Activated CD4-positive, alpha-beta T cell treated with anti-CD3 and anti-CD28 coated beads for 1 hour (primary cell): ENCODE measurements around the gene WSB2.
A peak's percentile ranks its signal among the peaks of the same experiment; 100 is the strongest.
"Not testable (repeated sequence)": the region's sequence is repeated elsewhere in the genome, so short reads cannot be mapped to it uniquely, and the experiment has no call there.

Experiments used
- DNase-seq: peaks from one replicate; pipeline ENCODE4 v3.0.0-alpha.2; 2020

Gene WSB2

DNA sequence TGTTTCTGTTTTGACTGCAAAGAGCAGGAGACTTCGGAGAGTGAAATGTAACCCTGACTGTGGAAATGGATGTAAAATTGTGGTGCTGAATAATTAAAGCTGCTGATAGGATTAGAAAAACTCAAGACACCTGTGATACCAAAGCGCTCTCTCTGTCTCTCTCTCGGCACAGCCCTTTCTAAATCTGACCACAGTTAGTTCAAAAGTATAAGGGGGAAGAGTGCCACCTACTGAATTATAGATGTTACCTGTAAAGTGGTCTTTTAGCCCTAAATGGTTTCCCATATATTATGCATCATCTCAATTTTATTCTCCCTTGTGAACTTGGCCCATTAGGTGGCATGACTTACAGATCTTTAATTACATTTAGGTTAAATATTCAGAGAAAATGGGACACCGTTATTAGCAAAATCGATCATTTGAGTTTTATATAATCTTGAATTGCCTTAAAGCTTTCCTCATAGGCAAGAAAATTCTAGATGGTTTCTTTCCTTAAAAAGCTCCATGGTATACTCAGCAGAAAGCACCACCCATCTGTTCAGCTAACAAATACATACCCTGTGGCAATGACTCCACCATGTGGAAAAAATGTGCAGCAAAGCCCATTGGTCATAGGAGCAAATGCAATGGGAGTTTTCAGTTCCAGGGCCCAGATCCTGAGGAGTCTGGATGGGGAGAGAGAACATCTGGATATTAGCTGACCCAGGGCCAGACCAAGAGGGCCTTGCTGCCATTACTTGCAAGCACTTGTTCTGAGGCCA, 26.4 kb downstream of the WSB2 start:
- no peak for DNase-seq

DNA sequence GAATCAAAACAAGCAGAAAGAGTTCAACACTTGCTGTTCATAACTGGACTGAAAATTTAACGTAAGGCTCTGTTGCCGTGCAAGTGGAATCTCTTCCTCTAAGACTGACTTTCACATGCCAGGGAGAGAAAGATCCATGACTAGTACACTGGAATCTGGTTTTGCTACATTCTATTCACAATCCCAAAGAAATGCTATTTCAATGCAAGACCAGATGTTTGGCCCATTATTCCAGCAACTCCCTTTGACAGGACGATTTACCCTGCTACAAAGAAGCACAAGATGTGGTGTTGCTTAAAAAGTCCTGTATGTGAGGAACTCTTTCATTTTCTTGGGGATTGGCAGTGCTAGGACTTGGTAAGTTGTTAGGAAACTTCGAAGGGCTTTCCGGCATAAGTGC, 27.1 kb downstream of the WSB2 start:
- no peak for DNase-seq

DNA sequence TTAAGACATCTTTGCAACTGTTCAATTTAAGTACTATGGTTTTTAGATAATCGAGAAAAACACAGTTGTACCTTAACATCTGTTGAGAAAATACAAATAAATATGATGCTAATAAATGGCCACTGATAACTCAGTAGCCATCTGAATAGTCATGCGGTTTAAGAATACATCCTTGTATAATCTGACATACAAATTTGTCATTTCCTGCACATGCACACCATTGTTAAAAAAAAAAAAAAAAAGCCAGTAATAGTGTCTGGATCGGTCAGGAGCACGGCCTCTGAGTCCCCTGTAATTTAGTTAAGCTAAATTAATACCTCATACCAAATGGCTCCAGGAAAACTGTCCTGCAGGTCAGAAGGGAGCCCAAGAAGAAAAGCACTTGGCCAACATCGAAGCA, 27.7 kb downstream of the WSB2 start:
- no peak for DNase-seq

DNA sequence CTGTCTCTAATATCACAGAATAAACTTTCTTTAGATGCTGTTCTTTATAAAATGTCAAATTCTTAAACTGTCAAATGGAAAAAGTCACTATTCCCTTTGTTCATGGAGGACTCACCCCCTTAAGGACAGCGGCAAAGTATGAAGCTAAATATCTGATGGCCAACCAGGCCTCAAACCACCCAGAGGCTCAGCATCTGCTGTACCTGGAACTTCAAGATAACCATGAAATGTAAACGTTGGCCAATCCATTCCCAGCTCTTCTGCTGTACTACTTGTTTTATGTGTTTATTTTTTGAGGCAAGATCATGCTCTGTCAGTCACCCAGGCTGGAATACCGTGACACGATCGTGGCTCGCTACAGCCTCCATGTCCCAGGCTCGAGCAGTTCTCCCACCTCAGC, 28.8 kb downstream of the WSB2 start:
- no peak for DNase-seq

DNA sequence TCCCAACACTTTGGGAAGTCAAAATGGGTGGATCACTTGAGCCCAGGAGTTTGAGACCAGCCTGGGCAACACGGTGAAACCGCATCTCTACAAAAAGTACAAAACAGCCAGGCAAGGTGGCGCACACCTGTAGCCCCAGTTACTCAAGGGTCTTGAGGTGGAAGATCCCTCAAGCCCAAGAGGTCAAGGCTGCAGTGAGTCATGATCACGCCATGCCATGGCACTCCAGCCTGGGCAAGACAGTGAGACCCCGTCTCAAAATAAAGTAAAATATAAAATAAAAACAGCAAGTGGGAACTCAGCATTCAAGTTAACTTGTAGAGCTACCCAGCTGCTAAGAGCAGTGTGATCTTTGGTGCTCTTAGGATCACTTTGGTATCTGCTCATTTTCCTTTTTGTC, 31.8 kb downstream of the WSB2 start:
- DNase-seq: no peak

DNA sequence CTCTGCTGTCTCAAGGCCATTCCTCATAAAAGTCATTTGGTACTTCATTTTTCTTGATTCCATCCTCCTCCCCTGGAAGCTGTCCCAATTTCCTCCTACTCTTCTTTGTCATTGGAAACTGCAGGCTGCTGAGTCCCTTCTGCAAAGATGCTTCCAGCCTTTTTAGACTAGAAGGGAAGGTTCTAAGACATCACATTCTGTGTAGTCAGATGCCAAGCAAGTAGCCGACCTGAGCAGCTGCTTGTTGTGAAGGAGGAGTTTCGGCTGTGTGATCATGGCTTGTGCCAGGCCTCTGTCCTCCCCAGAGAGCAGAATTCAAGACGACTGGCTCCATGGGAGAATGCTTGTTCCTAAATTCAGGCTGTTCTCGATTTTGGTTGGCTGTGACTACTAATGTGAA, 35.8 kb downstream of the WSB2 start:
- no peak for DNase-seq

DNA sequence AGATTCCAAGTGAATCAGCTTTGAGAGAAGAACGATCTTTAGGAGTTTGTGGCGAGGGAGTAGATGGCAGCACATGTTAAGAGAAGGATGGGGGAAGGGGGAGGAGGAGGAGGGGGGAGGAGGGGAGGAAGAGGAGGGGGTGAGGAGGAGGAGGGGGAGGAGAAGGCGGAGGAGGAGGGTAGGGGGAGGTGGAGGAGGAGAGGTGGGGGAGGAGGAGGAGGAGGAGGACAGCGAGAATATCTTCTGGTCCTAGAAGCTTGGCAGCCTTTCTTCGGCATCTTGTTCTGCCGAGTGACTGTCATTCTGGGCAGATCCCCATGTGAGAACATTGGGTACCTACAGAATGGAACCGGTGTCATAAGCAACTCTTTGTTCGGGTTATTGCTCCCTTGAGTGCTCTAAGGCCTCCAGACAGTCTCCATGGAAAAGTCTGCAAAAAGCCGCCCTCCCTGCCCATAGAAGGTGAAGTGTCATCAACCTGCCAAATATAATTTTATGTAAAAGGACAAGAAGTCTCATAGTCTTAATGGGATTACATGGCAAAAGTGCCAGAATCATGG, 37.6 kb downstream of the WSB2 start:
- DNase-seq: no peak

DNA sequence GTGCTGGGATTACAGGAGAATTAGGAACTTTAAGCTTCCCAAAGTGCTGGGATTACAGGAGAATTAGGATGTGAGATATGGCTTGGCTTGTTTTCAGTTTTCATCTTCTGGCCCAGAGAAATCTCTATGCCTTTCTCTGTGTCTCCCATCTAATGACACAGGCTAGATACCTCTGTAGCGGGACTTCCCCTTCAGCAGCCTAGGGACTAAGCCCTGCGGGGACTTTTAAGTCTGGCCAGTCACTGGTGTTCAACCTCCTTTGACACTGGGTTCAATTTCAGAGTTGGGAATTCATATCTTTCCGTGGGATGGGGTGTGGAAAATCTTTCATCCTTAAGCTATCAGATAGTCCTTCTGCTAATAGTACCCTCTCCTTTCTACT, 38.3 kb downstream of the WSB2 start:
- no peak for DNase-seq

DNA sequence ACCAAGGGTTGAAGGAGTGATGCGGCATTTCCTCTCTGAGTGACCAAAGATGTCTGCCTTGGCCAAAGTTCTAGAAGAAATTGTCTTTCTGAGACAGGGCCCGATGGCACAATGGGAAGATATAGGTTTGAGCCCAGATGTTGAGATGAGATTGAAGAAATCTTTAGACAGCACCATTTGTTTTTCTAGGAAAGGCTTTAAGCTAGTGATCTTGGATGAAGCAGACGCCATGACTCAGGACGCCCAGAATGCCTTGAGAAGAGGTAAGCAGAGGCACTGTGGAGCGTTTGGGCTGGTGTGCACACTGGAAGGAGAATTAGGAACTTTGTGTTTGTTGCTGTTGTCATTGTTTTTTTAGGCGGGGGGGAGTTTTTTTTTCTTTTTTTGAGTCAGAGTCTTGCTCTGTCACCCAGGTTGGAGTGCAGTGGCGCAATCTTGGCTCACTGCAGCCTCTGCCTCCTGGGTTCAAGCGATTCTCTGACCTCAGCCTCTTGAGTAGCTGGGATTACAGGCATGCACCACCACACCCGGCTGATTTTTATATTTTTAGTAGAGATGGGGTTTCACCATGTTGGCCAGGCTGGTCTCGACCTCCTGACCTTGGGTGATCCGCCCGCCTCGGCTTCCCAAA, 38.8 kb downstream of the WSB2 start:
- DNase-seq: not testable (repeated sequence)

DNA sequence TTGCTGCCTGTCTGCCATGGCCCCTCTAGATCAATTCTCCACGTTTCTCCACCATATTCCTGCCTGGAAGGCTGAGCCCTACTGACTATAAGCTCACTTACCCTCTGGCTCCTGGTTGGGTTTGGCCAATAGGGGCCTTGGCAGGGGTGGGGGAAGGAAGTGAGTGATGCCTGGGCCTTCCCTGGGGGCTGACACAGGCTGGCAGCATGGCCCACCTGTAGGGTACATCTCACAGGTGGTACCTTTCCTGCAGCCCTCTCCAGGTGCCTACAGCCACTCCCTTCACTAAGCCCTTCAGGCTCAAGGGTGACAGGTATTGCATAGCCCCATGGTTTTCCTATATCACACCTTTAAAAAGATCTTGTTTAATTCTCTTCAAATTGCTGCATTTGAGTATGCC, 40.9 kb downstream of the WSB2 start:
- DNase-seq: no peak

DNA sequence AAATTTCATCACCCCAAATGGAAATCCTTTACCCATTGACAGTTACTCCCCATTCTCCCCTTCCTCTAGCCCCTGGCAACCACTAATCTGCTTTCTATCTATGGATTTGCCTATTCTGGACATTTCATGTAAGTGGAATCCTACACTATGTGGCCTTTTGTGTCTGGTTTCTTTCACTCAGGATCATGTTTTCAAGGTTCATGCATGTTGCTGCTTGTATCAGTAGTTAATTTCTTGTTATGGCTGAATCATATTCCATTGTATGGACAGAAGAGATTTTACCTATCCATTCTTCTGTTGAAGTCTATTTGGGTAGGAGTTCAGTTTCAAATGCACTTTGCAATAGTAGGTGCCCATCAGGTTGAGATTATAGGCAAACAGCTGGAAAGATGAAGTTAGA, 43.1 kb downstream of the WSB2 start:
- no peak for DNase-seq

DNA sequence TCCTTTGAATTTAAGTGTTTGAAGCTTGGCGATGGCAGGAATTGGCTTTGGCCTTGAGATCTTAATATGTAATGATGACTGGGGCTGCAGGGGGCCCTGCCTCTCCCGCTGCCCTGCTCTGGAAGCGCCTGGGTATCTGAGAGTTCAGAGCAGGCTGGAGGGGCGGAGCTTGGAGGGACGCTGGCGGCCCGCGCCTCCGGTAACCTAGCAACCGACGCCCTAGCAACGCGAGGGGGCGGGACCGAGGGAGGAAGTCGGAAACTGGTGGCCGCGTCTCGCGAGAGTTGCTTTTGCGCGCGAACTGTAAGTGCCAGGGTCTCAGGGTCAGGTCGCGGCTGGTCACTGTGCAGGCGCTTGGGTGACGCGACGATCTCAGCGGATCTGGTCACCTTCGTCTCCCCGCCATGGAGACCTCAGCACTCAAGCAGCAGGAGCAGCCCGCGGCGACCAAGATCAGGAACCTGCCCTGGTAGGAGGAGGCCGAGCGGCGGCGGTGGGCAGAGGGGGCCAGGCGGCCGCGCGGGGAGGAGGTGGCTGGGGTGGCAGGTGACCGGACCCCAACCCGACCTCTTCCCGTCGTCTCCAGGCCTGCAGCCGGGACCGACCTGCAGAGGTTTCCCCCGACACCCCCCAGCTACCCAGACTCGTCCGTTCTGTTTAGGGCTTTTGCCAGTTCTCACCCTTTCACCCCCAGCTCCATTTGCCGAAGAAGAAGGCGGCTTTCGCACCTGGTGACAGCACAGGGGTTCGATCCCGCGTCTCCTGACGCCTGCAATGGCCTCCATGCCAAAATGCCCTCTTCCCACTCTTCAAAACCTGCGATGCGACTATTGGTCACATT, 44.3 kb downstream of the WSB2 start, which contains the start of gene RFC5:
Gene RFC5, plus strand, starts transcription at position 280 of the 841 bp plus-strand sequence. Its CDS starts 125 bp downstream, at position 405.
- DNase-seq: peak; percentile 96

DNA sequence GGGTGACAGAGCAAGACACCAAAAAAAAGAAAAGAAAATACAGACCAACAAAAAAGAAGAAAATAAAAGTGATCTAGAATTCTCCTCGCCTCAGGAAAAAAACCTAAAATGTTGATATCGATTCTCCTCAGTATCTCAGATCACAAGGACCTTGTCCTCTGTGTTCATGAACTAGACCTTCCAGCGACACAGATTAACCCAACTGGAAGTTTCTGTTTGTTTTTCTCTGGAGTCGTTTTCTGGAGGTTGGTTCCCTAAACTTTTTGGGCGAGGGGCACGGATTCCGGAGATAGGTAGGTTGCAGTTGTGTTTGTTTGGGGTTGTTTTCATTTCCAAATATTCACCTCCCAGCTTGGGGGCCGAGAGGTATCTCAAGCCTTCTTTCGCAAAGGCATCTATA, 45.0 kb downstream of the WSB2 start:
- no peak for DNase-seq

DNA sequence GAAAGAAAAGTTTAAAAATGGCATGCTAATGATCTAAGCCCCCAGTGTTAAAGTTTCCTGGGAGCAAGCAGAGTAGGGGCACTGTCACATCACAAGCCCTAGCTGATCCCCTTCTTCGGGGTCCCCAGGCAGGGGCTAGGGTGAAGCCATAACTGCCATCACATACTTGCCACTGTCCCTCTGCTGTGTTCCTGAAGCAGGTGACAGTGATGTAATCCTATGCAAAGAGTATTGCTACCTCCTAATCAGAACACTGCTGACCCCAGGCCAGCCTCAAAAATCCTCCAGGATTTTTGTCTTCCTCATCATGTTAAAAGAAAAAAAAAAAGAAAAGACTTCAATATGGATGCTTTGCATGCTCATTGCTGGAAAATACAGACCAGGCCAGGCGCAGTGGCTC, 45.7 kb downstream of the WSB2 start:
- no peak for DNase-seq

DNA sequence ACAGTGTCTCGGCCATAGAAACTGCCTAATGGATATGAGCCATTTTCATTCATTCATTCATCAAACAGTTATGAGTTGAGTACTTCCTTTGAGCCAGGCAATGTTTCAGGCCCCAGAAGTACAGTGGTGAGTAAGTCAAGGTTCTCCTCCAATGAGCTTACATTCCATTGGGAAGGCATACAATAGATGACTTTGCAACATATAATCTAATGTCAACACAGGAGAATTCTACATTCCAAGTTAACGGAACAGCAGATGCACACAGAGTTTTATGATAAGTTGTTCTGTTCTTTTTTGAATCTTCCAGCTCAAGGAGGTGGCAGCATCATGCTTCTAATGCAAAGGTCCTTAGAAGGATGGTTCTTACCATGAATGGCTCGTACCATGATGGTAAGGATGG, 47.7 kb downstream of the WSB2 start:
- no peak for DNase-seq

DNA sequence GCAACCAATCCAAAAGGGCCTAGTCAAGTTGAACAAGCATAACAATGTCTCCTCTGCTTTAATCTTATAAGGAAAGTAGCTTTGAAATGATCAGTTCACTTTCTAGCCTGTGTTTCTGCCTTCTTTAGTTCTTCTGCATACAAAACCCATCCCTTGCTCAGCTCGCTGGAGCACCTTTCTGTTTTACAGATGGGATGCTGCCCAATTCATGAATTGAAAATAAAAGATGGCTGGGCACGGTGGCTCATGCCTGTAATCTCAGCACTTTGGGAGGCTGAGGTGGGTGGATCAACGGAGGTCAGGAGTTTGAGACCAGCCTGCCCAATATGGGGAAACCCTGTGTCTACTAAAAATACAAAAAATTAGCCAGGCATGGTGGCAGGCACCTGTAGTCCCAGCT, 49.0 kb downstream of the WSB2 start:
- DNase-seq: no peak

DNA sequence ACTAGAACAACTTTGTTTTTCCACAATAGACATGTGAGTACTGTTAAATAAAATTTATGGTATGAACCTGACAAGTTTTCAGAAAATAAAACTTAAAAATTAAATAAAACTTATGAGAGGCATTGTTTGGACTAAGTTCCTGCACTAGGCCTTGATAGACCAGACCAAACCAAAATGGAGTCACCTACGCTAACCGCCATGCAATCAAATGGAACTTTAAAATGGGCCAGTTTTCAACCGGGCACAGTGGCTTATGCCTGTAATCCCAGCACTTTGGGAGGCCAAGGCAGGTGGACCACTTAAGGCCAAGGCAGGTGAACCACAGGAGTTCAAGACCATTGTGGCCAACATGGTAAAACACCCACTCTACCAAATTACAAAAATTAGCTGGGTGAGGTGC, 49.6 kb downstream of the WSB2 start:
- no peak for DNase-seq

DNA sequence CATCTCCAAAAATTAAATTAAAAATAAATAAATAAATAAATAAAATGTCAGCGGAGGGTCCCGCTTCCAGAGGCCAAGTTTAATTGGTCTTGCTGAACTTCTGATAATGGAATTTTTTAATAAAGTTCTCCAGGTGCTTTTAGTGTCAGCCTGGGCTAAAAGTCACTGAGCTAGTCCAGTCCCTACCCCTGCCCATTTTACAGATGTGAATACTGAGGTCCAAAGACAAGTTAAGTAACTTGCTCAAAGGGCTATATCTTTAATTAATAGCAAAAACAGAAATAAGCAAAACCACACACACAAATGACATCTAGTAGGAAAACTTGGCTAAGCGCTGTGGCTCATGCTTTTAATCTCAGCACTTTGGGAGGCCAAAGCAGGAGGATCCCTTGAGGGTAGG, 50.1 kb downstream of the WSB2 start:
- no peak for DNase-seq

DNA sequence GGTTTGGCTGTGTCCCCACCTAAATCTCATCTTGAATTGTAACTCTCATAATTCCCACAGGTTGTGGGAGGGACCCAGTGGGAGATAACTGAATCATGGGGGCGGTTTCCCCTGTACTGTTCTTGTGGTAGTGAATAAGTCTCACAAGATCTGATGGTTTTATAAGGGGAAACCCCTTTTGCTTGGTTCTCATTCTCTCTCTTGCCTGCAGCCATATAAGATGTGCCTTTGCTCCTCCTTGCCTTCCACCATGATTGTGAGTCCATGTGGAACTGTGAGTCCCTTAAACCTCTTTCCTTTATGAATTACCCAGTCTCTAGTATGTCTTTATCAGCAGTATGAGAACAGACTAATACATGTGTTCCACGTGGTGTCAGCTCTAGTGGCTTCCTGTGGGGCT, 61.2 kb downstream of the WSB2 start:
- not testable (repeated sequence) for DNase-seq

DNA sequence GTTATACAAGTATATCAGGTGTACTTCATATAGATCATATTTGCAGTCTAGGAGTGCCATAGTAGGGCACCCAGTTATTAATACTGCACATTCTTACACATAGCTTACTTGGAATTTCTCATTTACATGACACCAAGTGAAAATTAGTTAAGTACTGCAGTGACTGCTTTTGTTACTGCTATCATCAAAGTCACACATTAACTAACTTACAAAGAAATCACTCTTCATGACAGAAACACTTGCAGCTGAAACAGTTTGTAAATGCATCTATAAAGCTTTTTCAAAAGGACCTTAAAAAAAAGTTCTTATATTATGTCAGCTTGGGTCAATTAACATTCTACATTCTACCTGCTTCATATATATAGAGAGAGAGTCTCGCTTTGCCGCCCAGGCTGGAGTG, 62.3 kb downstream of the WSB2 start:
- no peak for DNase-seq

DNA sequence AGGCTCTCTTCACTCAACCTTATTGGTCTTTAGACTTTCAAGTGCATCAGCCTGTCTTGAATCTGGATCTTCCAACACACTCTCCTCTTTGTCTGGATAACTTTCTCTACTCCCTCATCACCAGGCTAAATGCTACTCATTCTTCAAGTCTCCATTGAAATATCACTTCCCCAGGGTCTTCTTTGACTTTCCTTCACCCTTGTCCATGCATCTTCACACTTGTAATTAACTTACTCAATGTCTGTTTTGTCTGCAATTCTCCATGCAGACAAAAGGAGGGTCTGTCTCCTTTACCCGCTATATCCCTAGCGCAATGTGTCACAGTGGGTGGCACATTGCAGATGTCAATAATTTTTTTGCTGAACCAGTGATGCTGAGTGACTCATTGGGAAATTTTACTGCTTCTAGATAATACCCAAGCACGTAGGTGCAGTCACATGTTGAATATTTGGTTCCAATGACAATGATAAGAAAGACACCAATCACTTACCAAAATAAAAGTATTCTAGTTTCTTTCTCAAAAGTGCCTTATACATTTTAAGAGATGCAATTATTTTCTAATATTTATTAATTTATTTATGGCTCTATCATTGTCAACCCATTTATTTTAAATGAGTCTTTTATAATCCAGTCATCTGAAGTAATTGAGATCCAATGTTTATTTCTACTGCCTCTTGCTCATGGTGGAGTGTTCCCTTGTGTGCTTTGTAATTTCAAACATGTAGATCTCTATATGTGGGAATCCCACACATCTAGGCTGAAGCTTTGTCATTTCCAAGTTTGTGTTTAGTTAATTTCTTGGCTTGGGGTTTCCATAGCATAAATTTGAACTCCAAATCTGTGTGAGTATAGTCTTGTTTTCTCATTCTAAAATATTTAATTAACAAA, 66.2 kb downstream of the WSB2 start:
- no peak for DNase-seq

DNA sequence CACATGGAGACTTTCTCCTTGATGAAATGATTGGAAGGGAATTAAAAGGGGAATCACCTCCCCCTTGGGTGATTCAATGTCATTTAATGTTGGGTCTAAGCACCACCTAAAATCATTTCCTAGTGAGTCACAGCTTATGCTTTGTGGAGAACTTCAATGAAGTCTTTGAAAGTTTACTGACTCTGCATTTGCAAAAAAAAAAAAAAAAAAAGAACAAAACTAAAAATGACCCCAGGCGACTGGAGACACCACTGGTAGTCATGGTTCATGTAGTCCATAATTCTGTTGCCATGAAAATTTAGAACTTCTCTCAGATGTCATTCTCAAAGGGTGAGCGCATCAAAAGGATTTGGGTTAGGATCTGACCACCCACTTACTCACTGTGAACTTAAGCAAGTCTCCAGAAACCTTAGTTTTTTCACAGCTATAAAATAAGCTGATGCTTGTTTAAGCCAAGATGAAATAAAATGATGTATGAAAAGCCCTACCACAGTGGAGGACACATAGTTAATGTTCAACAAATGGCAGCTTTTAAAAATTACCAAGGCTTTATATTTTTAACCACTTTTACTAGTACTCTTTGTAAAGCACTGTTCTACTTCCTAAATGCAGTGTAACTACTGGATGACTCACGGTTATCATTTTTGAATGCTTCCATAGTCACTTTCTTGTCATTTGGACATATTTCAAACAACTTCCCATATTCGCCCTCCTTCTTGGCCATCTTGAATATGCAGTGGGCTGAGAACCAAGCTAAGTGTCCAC, 74.1 kb downstream of the WSB2 start:
- no peak for DNase-seq
